ENCODE measurements around the gene ABCF1. TPM values are rescaled to one million over a fixed set of nuclear protein-coding genes. Genes with fewer than 3 reads are reported as not detected.
"Not testable (repeated sequence)": the region's sequence is repeated elsewhere in the genome, so short reads cannot be mapped to it uniquely, and the experiment has no call there.

The ABCF1 gene
- total RNA-seq: 21.9 TPM

DNA sequence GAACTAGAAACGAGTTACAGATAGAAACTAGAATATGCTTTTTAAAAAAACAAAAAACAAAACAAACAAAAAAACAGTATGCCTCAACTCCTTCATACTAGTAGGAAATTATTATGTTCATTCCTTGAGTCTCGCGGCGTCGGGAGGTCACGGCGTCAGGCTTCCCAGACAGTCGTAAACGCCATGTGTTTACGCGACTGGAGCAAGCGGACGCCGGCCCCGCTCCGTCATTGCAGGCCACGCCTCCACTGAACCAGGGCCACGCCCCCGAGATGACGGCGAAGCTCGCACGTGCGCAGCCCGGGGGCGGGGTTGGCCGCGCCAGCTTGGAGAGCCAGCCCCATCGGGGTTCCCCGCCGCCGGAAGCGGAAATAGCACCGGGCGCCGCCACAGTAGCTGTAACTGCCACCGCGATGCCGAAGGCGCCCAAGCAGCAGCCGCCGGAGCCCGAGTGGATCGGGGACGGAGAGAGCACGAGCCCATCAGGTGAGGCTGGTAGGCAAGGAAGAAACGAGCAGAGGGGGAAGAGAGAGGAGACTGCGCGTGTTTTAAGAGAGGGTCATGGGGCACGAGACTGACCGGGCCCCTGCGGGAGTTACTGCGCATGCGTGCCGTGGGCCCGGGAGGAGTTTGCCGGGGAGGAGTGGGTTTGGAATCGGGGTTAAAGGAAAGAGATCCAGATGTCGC lies at the start of gene ABCF1:
ABCF1 (plus strand) TSS at position 368 of the 687 bp plus-strand sequence; CDS start at position 414, 46 bp downstream.
- peak within 1 kb of the TSS; percentile 99 for H3K27ac ChIP-seq (ENCODE audit: low read depth, low read length)
- H3K4me1 ChIP-seq (ENCODE audit: control insufficient read depth in 3 of 3, insufficient read depth in 3 of 3, low read length in 3 of 3): peaks cover 22 to 34% (median 25%) of the 10 kb centered on the region in 3 donors
- no peaks in the 10 kb centered on the region for H3K9me3 ChIP-seq (ENCODE audit: control insufficient read depth in 3 of 3, low read length in 3 of 3)
- H3K27me3 ChIP-seq (ENCODE audit: control insufficient read depth in 3 of 3, insufficient read depth in 3 of 3, low read length in 3 of 3): no peaks in the 10 kb centered on the region
- H3K9ac ChIP-seq (ENCODE audit: low read depth in 1 of 3, low read length in 3 of 3): peak within 1 kb of the TSS; percentile 90 to 97 (median 95)
- H3K36me3 ChIP-seq (ENCODE audit: control insufficient read depth in 3 of 3, insufficient read depth in 3 of 3, low read length in 3 of 3): peaks cover 0 to 3% (median 0%) of the 10 kb centered on the region in 3 donors
- peak within 1 kb of the TSS; percentile 93 to 99 (median 95) for H3K4me3 ChIP-seq (ENCODE audit: low read length in 3 of 3)

DNA sequence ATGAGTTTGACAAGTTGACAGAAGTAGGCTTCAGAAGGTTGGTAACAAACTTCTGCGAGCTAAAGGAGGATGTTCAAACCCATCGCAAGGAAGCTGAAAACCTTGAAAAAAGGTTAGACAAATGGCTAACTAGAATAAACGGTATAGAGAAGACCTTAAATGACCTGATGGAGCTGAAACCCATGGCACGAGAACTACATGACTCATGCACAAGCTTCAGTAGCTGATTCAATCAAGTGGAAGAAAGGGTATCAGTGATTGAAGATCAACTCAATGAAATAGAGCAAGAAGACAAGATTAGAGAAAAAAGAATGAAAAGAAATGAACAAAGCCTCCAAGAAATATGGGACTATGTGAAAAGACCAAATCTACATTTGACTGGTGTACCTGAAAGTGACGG lies 49.3 kb upstream of the ABCF1 start:
- H3K36me3 ChIP-seq (ENCODE audit: control insufficient read depth in 3 of 3, insufficient read depth in 3 of 3, low read length in 3 of 3); H3K9ac ChIP-seq (ENCODE audit: low read depth in 1 of 3, low read length in 3 of 3); H3K27ac ChIP-seq (ENCODE audit: low read depth, low read length); H3K27me3 ChIP-seq (ENCODE audit: control insufficient read depth in 3 of 3, insufficient read depth in 3 of 3, low read length in 3 of 3); H3K4me3 ChIP-seq (ENCODE audit: low read length in 3 of 3); H3K9me3 ChIP-seq (ENCODE audit: control insufficient read depth in 3 of 3, low read length in 3 of 3); H3K4me1 ChIP-seq (ENCODE audit: control insufficient read depth in 3 of 3, insufficient read depth in 3 of 3, low read length in 3 of 3): not testable (repeated sequence)

DNA sequence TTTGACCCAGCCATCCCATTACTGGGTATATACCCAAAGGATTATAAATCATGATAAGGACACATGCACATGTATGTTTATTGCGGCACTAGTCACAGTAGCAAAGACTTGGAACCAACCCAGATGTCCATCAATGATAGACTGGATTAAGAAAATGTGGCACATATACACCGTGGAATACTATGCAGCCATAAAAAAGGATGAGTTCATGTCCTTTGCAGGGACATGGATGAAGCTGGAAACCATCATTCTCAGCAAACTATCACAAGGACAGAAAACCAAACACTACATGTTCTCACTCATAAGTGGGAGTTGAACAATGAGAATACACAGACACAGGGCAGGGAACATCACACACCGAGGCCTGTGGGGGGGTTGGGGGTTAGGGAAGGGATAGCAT lies 44.8 kb upstream of the ABCF1 start:
- not testable (repeated sequence) for H3K9me3 ChIP-seq (ENCODE audit: control insufficient read depth in 3 of 3, low read length in 3 of 3); H3K27me3 ChIP-seq (ENCODE audit: control insufficient read depth in 3 of 3, insufficient read depth in 3 of 3, low read length in 3 of 3); H3K27ac ChIP-seq (ENCODE audit: low read depth, low read length); H3K36me3 ChIP-seq (ENCODE audit: control insufficient read depth in 3 of 3, insufficient read depth in 3 of 3, low read length in 3 of 3); H3K4me1 ChIP-seq (ENCODE audit: control insufficient read depth in 3 of 3, insufficient read depth in 3 of 3, low read length in 3 of 3); H3K9ac ChIP-seq (ENCODE audit: low read depth in 1 of 3, low read length in 3 of 3); H3K4me3 ChIP-seq (ENCODE audit: low read length in 3 of 3)

GRCh38 chr6:30529349-30529875 lies 41.8 kb upstream of the ABCF1 start:
- not testable (repeated sequence) for H3K27me3 ChIP-seq (ENCODE audit: control insufficient read depth in 3 of 3, insufficient read depth in 3 of 3, low read length in 3 of 3); H3K9me3 ChIP-seq (ENCODE audit: control insufficient read depth in 3 of 3, low read length in 3 of 3); H3K4me1 ChIP-seq (ENCODE audit: control insufficient read depth in 3 of 3, insufficient read depth in 3 of 3, low read length in 3 of 3); H3K4me3 ChIP-seq (ENCODE audit: low read length in 3 of 3); H3K9ac ChIP-seq (ENCODE audit: low read depth in 1 of 3, low read length in 3 of 3); H3K36me3 ChIP-seq (ENCODE audit: control insufficient read depth in 3 of 3, insufficient read depth in 3 of 3, low read length in 3 of 3); H3K27ac ChIP-seq (ENCODE audit: low read depth, low read length)

DNA sequence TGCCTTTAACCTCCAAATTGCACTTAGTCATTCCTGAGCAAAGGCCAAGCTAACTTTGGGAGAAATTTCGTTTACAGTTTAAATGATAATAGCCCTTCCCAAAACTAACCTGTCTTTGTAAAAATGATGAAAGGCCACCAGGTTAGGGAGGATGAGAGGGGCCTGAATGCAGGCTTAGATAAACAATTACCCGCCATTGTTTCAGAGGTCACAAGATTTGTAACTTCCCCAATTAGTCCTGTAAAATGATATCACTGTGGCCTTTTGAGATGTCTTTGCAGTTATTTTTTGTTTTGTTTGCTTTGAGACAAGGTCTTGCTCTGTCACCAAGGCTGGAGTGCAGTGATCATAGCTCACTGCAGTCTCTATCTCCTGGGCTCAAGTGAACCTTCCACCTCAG lies 41.2 kb upstream of the ABCF1 start:
- no peaks in the 10 kb centered on the region for H3K36me3 ChIP-seq (ENCODE audit: control insufficient read depth in 3 of 3, insufficient read depth in 3 of 3, low read length in 3 of 3)
- peaks cover 0 to 5% (median 2%) of the 10 kb centered on the region in 3 donors for H3K4me1 ChIP-seq (ENCODE audit: control insufficient read depth in 3 of 3, insufficient read depth in 3 of 3, low read length in 3 of 3)
- H3K27me3 ChIP-seq (ENCODE audit: control insufficient read depth in 3 of 3, insufficient read depth in 3 of 3, low read length in 3 of 3): no peaks in the 10 kb centered on the region
- H3K9me3 ChIP-seq (ENCODE audit: control insufficient read depth in 3 of 3, low read length in 3 of 3): no peaks in the 10 kb centered on the region
- no peak overlapping the region for H3K4me3 ChIP-seq (ENCODE audit: low read length in 3 of 3)
- no peak overlapping the region for H3K27ac ChIP-seq (ENCODE audit: low read depth, low read length)
- H3K9ac ChIP-seq (ENCODE audit: low read depth in 1 of 3, low read length in 3 of 3): no peak overlapping the region

DNA sequence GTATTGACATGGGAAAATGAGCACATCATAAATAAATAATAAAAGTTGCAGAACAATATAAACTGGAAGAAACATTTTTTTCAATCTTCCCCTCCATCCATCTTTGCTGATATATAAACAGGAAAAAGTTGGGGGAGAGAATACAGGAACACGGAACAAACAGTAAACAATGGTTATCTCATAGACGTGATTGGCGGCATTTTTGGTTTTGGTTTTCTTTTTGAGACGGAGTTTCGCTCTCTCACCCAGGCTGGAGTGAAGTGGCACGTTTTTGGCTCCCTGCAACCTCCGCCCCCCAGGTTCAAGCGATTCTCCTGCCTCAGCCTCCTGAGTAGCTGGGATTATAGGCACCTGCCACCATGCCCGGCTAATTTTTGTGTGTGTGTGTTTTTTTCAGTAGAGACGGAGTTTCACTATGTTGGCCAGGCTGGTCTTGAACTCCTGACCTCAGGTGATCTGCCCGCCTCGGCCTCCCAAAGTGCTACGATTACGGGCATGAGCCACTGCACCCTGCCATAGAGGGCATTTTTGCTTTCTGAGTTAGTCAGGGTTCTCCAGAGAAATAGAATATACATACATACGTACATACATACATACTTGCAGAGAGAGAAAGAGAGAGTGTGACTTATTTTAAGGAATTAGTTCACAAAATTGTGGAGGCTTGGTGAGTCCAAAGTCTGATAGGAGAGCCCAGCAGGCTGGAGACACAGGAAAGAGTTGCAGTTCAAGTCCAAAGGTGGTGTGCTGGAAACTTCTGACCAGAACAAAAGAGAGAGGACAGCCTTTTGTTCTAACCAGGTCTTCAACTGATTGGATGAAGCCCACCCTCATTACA lies 37.6 kb upstream of the ABCF1 start:
- Histone ChIP-seq H3K4me1 (ENCODE audit: control insufficient read depth in 3 of 3, insufficient read depth in 3 of 3, low read length in 3 of 3) (peaks cover 0 to 5% (median 0%) of the 10 kb centered on the region in 3 donors), H3K9ac (ENCODE audit: low read depth in 1 of 3, low read length in 3 of 3) (no peak overlapping the region), H3K4me3 (ENCODE audit: low read length in 3 of 3) (no peak overlapping the region), H3K27me3 (ENCODE audit: control insufficient read depth in 3 of 3, insufficient read depth in 3 of 3, low read length in 3 of 3) (no peaks in the 10 kb centered on the region), H3K27ac (ENCODE audit: low read depth, low read length) (no peak overlapping the region), H3K36me3 (ENCODE audit: control insufficient read depth in 3 of 3, insufficient read depth in 3 of 3, low read length in 3 of 3) (no peaks in the 10 kb centered on the region), H3K9me3 (ENCODE audit: control insufficient read depth in 3 of 3, low read length in 3 of 3) (no peaks in the 10 kb centered on the region)

DNA sequence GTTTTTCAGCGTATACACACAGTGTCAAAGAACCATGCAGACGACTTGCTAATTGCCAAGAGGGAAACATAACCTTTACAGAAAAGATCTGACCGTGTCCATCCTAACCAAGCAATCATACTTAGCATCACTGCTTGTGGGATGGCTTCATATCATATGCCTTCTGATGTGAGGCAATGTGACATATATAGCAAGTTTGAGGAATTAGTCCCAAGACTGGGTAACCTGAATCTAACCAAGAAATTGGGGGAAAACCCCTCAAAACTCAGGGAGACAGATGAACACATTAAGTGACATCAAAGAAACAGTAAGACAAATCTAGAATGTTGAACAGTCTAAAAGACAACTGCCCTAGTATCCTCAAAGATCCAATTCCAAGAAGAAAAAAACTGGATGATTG lies 33.3 kb upstream of the ABCF1 start:
- Histone ChIP-seq H3K36me3 (ENCODE audit: control insufficient read depth in 3 of 3, insufficient read depth in 3 of 3, low read length in 3 of 3) (no peaks in the 10 kb centered on the region), H3K27ac (ENCODE audit: low read depth, low read length) (no peak overlapping the region), H3K4me3 (ENCODE audit: low read length in 3 of 3) (no peak overlapping the region), H3K27me3 (ENCODE audit: control insufficient read depth in 3 of 3, insufficient read depth in 3 of 3, low read length in 3 of 3) (peaks cover 0 to 6% (median 0%) of the 10 kb centered on the region in 3 donors), H3K9ac (ENCODE audit: low read depth in 1 of 3, low read length in 3 of 3) (no peak overlapping the region), H3K4me1 (ENCODE audit: control insufficient read depth in 3 of 3, insufficient read depth in 3 of 3, low read length in 3 of 3) (peaks cover 3 to 14% (median 9%) of the 10 kb centered on the region in 3 donors), H3K9me3 (ENCODE audit: control insufficient read depth in 3 of 3, low read length in 3 of 3) (no peaks in the 10 kb centered on the region)

DNA sequence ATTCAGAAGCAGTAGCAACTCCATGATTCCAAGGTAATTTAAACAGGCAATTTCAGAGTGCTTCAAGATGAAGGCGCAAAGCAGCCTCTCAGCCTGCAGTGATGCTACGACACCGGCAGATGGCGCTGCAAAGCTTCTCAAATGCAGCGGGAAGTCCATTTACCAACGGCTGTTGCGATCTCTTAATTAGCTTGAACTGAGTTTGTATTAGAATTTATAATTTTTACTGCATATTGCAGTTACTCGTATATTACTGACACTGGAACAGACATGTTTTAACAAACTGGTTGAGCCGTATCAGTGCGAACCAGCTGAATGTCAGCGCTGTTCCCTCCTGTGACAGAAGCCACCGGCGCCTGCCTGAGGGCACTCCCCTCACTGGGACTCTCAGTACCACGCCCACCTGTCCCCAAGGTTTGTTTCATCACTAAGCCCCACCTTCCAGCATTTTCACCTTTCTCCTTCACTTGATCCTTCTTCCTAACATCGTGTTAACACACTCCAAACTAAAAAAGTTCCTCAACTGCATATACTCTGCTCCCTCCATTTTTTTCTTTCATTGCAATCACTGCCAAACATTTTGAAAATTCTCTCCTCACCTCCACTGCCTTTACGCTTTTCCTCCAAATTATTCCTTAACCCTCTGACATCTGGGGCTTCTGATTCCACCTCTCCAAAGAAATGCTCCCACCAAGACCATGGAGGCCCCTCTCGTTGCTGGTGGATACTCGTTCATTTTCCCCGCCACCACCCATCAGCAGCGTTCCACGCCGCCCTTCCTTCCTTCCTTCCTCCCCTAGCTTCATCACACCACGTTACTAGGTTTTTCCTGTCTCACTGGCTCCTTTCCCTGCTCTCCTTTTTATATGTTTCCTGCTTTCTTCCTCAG lies 29.5 kb upstream of the ABCF1 start:
- peak overlapping the region in 2 of 3 donors; percentile 47 to 48 for H3K9ac ChIP-seq (ENCODE audit: low read depth in 1 of 3, low read length in 3 of 3)

DNA sequence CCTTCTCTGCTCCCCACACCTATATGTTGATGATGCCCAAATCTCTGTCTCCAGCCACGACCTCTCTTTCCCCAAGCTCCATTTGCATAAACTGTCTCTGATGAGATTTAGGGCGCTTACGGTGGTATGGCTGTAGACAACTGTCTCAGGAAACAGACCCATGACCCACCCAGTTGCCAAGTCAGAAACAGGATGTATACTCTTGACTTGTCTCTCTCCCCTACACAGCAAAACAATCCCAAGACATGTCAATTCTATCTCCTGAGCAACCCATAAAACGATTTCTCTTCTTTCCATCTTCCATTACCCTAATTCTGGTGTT lies 28.9 kb upstream of the ABCF1 start:
- H3K27me3 ChIP-seq (ENCODE audit: control insufficient read depth in 3 of 3, insufficient read depth in 3 of 3, low read length in 3 of 3): peaks cover 0 to 6% (median 0%) of the 10 kb centered on the region in 3 donors
- no peaks in the 10 kb centered on the region for H3K9me3 ChIP-seq (ENCODE audit: control insufficient read depth in 3 of 3, low read length in 3 of 3)
- H3K4me1 ChIP-seq (ENCODE audit: control insufficient read depth in 3 of 3, insufficient read depth in 3 of 3, low read length in 3 of 3): peaks cover 3 to 19% (median 9%) of the 10 kb centered on the region in 3 donors
- H3K4me3 ChIP-seq (ENCODE audit: low read length in 3 of 3): no peak overlapping the region
- no peak overlapping the region for H3K27ac ChIP-seq (ENCODE audit: low read depth, low read length)
- H3K9ac ChIP-seq (ENCODE audit: low read depth in 1 of 3, low read length in 3 of 3): no peak overlapping the region
- peaks cover 9 to 15% (median 10%) of the 10 kb centered on the region in 3 donors for H3K36me3 ChIP-seq (ENCODE audit: control insufficient read depth in 3 of 3, insufficient read depth in 3 of 3, low read length in 3 of 3)

More for the DNA sequence above, 29.5 kb upstream of the ABCF1 start:
- Histone ChIP-seq H3K27ac (ENCODE audit: low read depth, low read length) (no peak overlapping the region), H3K4me1 (ENCODE audit: control insufficient read depth in 3 of 3, insufficient read depth in 3 of 3, low read length in 3 of 3) (peaks cover 3 to 19% (median 9%) of the 10 kb centered on the region in 3 donors), H3K27me3 (ENCODE audit: control insufficient read depth in 3 of 3, insufficient read depth in 3 of 3, low read length in 3 of 3) (peaks cover 0 to 6% (median 0%) of the 10 kb centered on the region in 3 donors), H3K4me3 (ENCODE audit: low read length in 3 of 3) (peak overlapping the region; percentile 52 to 79 (median 56)), H3K36me3 (ENCODE audit: control insufficient read depth in 3 of 3, insufficient read depth in 3 of 3, low read length in 3 of 3) (peaks cover 4 to 10% (median 6%) of the 10 kb centered on the region in 3 donors), H3K9me3 (ENCODE audit: control insufficient read depth in 3 of 3, low read length in 3 of 3) (no peaks in the 10 kb centered on the region)

All from skeletal muscle tissue (tissue), 4 donors.